ENCODE data around the gene METTL13. TPM values are rescaled to one million over a fixed set of nuclear protein-coding genes. Genes with fewer than 3 reads are reported as not detected.

Gene METTL13
- total and polyA plus RNA-seq, 4 donors: 10.4 to 28.4 (median 23.8) TPM

- Histone ChIP-seq H3K9me3 (ENCODE audit: control insufficient read depth in 4 of 4, insufficient read depth in 3 of 4, low read length in 3 of 4) (no peaks in the 10 kb centered on the region), H3K36me3 (ENCODE audit: control insufficient read depth in 4 of 4, insufficient read depth in 4 of 4, low read length in 4 of 4) (no peaks in the 10 kb centered on the region), H3K4me3 (no peak overlapping the region), H3K9ac (ENCODE audit: insufficient read depth in 1 of 2, low read length in 2 of 2) (no peak overlapping the region), H3K4me1 (ENCODE audit: control insufficient read depth in 5 of 5, insufficient read depth in 5 of 5, low read length in 5 of 5) (no peaks in the 10 kb centered on the region), H3K27me3 (ENCODE audit: control insufficient read depth in 3 of 3, insufficient read depth in 3 of 3, low read length in 2 of 3) (no peaks in the 10 kb centered on the region), H3K27ac (ENCODE audit: low read depth in 1 of 2, low read length in 1 of 2) (no peak overlapping the region)
- no peak for ATAC-seq (ENCODE audit: insufficient read depth, low FRiP score)
- WGBS, 2 donors: 57 to 65% methylated on average over 2 of the region's 2 CpGs
- no peak for DNase-seq
- no peak for TF ChIP-seq CTCF (IDR thresholded peaks at IDR 0.05; ENCODE audit: control extremely low read depth, extremely low read depth)
These were observed 38.5 kb downstream of the METTL13 start for GRCh38 chr1:171819946-171820345.

GRCh38 chr1:171826973-171827372 is 45.5 kb downstream of the METTL13 start:
- ATAC-seq (ENCODE audit: insufficient read depth, low FRiP score): no peak
- 42 to 98% methylated on average over 1 of the region's 1 CpG for WGBS, 2 donors

GRCh38 chr1:171828794-171829193 is 47.3 kb downstream of the METTL13 start:
- no peak overlapping the region for H3K27ac ChIP-seq (ENCODE audit: low read depth in 1 of 2, low read length in 1 of 2)
- no peak for DNase-seq
- no peaks in the 10 kb centered on the region for H3K4me1 ChIP-seq (ENCODE audit: control insufficient read depth in 5 of 5, insufficient read depth in 5 of 5, low read length in 5 of 5)
- H3K27me3 ChIP-seq (ENCODE audit: control insufficient read depth in 3 of 3, insufficient read depth in 3 of 3, low read length in 2 of 3): no peaks in the 10 kb centered on the region
- H3K9ac ChIP-seq (ENCODE audit: insufficient read depth in 1 of 2, low read length in 2 of 2): no peak overlapping the region
- ATAC-seq (ENCODE audit: insufficient read depth, low FRiP score): no peak
- WGBS, 2 donors: 89 to 91% methylated on average over 11 of the region's 11 CpGs
- H3K36me3 ChIP-seq (ENCODE audit: control insufficient read depth in 4 of 4, insufficient read depth in 4 of 4, low read length in 4 of 4): no peaks in the 10 kb centered on the region
- H3K4me3 ChIP-seq: no peak overlapping the region
- TF ChIP-seq CTCF (IDR thresholded peaks at IDR 0.05; ENCODE audit: control extremely low read depth, extremely low read depth): no peak
- peaks cover 0 to 6% (median 3%) of the 10 kb centered on the region in 4 donors for H3K9me3 ChIP-seq (ENCODE audit: control insufficient read depth in 4 of 4, insufficient read depth in 3 of 4, low read length in 3 of 4)

More at GRCh38 chr1:171826973-171827372, 45.5 kb downstream of the METTL13 start:
- Histone ChIP-seq H3K27ac (ENCODE audit: low read depth in 1 of 2, low read length in 1 of 2) (no peak overlapping the region), H3K4me3 (no peak overlapping the region), H3K27me3 (ENCODE audit: control insufficient read depth in 3 of 3, insufficient read depth in 3 of 3, low read length in 2 of 3) (no peaks in the 10 kb centered on the region), H3K9me3 (ENCODE audit: control insufficient read depth in 4 of 4, insufficient read depth in 3 of 4, low read length in 3 of 4) (peaks cover 0 to 6% (median 3%) of the 10 kb centered on the region in 4 donors), H3K9ac (ENCODE audit: insufficient read depth in 1 of 2, low read length in 2 of 2) (no peak overlapping the region), H3K36me3 (ENCODE audit: control insufficient read depth in 4 of 4, insufficient read depth in 4 of 4, low read length in 4 of 4) (no peaks in the 10 kb centered on the region), H3K4me1 (ENCODE audit: control insufficient read depth in 5 of 5, insufficient read depth in 5 of 5, low read length in 5 of 5) (no peaks in the 10 kb centered on the region)
- TF ChIP-seq CTCF (IDR thresholded peaks at IDR 0.05; ENCODE audit: control extremely low read depth, extremely low read depth): no peak
- DNase-seq: no peak
